ENCODE data around the gene INSM2. TPM values are rescaled to one million over a fixed set of nuclear protein-coding genes. Genes with fewer than 3 reads are reported as not detected.
A peak's percentile ranks its signal among the peaks of the same experiment; 100 is the strongest.

INSM2 gene
- polyA plus RNA-seq, 4 donors: not detected

- no peak for DNase-seq (ENCODE audit: low read depth in 4 of 4, low spot score in 2 of 4)
Measured at GRCh38 chr14:35539969-35540368, 6.0 kb downstream of the INSM2 start.

GRCh38 chr14:35543006-35543405 is 9.0 kb downstream of the INSM2 start:
- no peak for DNase-seq (ENCODE audit: low read depth in 4 of 4, low spot score in 2 of 4)

GRCh38 chr14:35549551-35549950 is 15.6 kb downstream of the INSM2 start:
- DNase-seq (ENCODE audit: low read depth in 4 of 4, low spot score in 2 of 4): no peak

GRCh38 chr14:35551081-35551480 is 17.1 kb downstream of the INSM2 start:
- no peak for DNase-seq (ENCODE audit: low read depth in 4 of 4, low spot score in 2 of 4)

- DNase-seq (ENCODE audit: low read depth in 4 of 4, low spot score in 2 of 4): no peak
Measured at GRCh38 chr14:35553808-35554207, 19.8 kb downstream of the INSM2 start.

GRCh38 chr14:35556548-35556947 is 22.6 kb downstream of the INSM2 start:
- DNase-seq (ENCODE audit: low read depth in 4 of 4, low spot score in 2 of 4): no peak

GRCh38 chr14:35557221-35557747 is 23.3 kb downstream of the INSM2 start:
- DNase-seq (ENCODE audit: low read depth in 4 of 4, low spot score in 2 of 4): no peak

- DNase-seq (ENCODE audit: low read depth in 4 of 4, low spot score in 2 of 4): no peak
Measured at GRCh38 chr14:35558680-35559079, 24.7 kb downstream of the INSM2 start.

GRCh38 chr14:35565871-35566464 is 32.0 kb downstream of the INSM2 start:
- peak in 2 of 4 donors; percentile 2 to 20 for DNase-seq (ENCODE audit: low read depth in 4 of 4, low spot score in 2 of 4)

GRCh38 chr14:35571598-35571997 is 37.6 kb downstream of the INSM2 start:
- DNase-seq (ENCODE audit: low read depth in 4 of 4, low spot score in 2 of 4): no peak

- DNase-seq (ENCODE audit: low read depth in 4 of 4, low spot score in 2 of 4): no peak
Measured at GRCh38 chr14:35573911-35574310, 39.9 kb downstream of the INSM2 start.

- no peak for DNase-seq (ENCODE audit: low read depth in 4 of 4, low spot score in 2 of 4)
Measured at GRCh38 chr14:35576260-35576659, 42.3 kb downstream of the INSM2 start.

GRCh38 chr14:35576856-35577255 is 42.9 kb downstream of the INSM2 start:
- DNase-seq (ENCODE audit: low read depth in 4 of 4, low spot score in 2 of 4): no peak

- no peak for DNase-seq (ENCODE audit: low read depth in 4 of 4, low spot score in 2 of 4)
Measured at GRCh38 chr14:35578135-35578534, 44.2 kb downstream of the INSM2 start.

GRCh38 chr14:35578639-35579038 is 44.7 kb downstream of the INSM2 start:
- DNase-seq (ENCODE audit: low read depth in 4 of 4, low spot score in 2 of 4): no peak

Other genes starting within 250 kb of the INSM2 start
- gene PSMA6, start 241.8 kb upstream of the INSM2 start, polyA plus RNA-seq (ENCODE audit: insufficient read length in 4 of 4): 100 to 1,000 TPM; 151 to 199 (median 178) TPM
- gene NFKBIA, start 129.4 kb upstream of the INSM2 start, polyA plus RNA-seq (ENCODE audit: insufficient read length in 4 of 4): 10 to 100 TPM; 49.8 to 70.1 (median 62.0) TPM

All from left renal cortex interstitium (tissue), 4 donors.